ENCODE data around the gene CABP7. TPM values are rescaled to one million over a fixed set of nuclear protein-coding genes. Genes with fewer than 3 reads are reported as not detected.

CABP7 gene
- total RNA-seq, 2 donors from 2014 or later, result not detected

DNA sequence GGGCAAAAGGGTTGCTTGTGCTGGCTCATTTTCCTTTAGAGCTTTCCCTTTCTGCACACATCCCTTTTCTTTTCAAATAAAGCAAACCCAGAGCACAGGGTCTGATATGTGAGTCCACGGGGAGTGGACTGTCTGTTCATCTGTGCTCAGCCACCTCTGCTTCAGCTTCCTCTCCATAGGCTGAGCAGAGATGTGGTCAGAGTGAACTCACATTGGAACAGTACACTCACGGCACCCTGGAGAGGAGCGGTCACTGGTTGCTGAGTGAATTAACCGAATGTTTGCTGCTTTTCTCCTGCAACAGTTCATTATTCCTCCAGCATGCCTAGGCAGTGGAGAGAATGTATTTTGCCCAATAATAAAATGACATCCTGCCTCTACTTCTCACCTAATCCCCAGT, 36.3 kb upstream of the CABP7 start:
- Histone ChIP-seq H3K27ac (no peak overlapping the region), H3K36me3 (peaks cover 35% of the 10 kb centered on the region), H3K27me3 (no peaks in the 10 kb centered on the region), H3K4me3 (no peak overlapping the region), H3K9me3 (no peaks in the 10 kb centered on the region), H3K4me1 (no peaks in the 10 kb centered on the region)
- no peak for DNase-seq (ENCODE audit: low spot score)
- TF ChIP-seq, protein P1, sequence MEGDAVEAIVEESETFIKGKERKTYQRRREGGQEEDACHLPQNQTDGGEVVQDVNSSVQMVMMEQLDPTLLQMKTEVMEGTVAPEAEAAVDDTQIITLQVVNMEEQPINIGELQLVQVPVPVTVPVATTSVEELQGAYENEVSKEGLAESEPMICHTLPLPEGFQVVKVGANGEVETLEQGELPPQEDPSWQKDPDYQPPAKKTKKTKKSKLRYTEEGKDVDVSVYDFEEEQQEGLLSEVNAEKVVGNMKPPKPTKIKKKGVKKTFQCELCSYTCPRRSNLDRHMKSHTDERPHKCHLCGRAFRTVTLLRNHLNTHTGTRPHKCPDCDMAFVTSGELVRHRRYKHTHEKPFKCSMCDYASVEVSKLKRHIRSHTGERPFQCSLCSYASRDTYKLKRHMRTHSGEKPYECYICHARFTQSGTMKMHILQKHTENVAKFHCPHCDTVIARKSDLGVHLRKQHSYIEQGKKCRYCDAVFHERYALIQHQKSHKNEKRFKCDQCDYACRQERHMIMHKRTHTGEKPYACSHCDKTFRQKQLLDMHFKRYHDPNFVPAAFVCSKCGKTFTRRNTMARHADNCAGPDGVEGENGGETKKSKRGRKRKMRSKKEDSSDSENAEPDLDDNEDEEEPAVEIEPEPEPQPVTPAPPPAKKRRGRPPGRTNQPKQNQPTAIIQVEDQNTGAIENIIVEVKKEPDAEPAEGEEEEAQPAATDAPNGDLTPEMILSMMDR (IDR thresholded peaks at IDR 0.05), result no peak

DNA sequence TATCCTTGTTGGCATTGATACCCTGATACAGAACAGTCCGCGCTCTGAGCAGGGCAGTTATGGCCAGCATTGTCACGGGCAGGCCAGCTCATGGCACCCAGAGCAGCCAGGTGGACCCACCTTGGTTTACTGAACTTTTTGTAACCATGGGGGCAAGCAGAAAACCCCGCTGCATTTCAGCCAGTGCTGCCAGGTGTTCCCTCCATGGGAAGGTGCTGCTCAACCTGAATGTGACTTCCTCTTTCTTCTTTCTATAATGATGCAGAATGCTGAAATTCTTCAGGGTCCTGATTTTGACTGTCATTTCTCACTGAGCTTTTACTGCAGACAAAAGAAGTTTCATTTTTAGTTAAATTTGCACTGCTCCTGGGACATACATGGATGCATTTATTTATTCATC, 35.6 kb upstream of the CABP7 start:
- Histone ChIP-seq H3K27me3 (no peaks in the 10 kb centered on the region), H3K36me3 (peaks cover 28% of the 10 kb centered on the region), H3K27ac (no peak overlapping the region), H3K4me3 (no peak overlapping the region), H3K4me1 (no peaks in the 10 kb centered on the region), H3K9me3 (no peaks in the 10 kb centered on the region)
- DNase-seq (ENCODE audit: low spot score), result no peak
- TF ChIP-seq, protein P1 (IDR thresholded peaks at IDR 0.05), result no peak

DNA sequence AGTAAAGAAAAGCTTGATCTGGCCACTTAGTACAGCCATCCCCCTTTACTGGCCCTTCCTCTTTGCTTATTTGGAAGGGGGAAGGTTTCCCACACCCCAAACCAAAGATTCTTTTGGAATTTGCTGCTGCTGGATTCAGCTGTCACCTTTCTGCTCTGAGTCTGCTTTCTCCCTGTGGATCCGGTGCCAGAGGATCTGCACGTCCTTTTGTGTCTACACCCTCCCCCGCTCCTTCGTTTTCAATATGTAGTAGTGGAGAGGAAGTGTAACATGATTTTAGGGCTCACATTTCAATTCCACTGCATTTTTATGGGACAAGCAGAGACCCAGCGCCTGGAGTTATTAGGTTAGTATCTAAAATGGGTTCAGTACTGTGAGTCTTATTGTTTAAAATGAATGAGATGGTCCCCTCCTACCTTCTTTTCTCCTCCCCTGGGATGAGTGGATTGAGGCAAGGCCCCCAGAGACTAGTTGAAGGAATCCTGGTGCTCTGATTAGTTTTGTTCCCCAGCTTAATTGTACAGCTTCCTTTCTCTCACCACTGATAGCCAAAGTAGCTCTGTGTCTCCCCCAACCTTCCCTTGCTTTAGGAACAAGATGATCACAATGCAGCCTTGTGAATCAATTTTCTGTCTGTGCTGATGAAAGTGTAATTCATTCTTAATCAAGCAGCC, 30.5 kb upstream of the CABP7 start:
- H3K27ac ChIP-seq, result no peak overlapping the region
- TF ChIP-seq, protein P1 (IDR thresholded peaks at IDR 0.05), result no peak
- H3K36me3 ChIP-seq, result no peaks in the 10 kb centered on the region

DNA sequence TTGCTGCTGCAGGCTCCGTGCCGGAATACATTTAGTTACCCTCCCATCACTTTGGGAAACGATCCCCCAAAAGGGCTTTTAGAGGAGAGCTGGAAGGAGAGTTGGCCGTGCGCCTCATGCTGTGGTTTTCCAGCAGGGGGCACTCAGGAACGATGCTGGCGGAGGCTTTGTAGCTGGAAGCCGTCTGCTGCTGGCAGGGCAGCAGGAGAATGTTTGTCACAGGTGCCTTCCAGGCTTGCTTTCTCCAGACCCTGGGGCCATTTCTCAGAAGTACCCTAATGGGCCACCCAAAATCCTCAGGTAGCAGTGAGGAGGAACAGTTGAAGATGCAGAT, 30.0 kb upstream of the CABP7 start:
- Histone ChIP-seq H3K36me3 (peaks cover 3% of the 10 kb centered on the region), H3K27ac (no peak overlapping the region), H3K27me3 (no peaks in the 10 kb centered on the region), H3K4me1 (no peaks in the 10 kb centered on the region), H3K4me3 (no peak overlapping the region), H3K9me3 (no peaks in the 10 kb centered on the region)
- no peak for DNase-seq (ENCODE audit: low spot score)
- TF ChIP-seq, protein P1 (IDR thresholded peaks at IDR 0.05), result peak; percentile 52 to 80

More for the DNA sequence above, 30.5 kb upstream of the CABP7 start:
- Histone ChIP-seq H3K27me3 (no peaks in the 10 kb centered on the region), H3K4me3 (no peak overlapping the region), H3K4me1 (no peaks in the 10 kb centered on the region), H3K9me3 (no peaks in the 10 kb centered on the region)
- no peak for DNase-seq (ENCODE audit: low spot score)

DNA sequence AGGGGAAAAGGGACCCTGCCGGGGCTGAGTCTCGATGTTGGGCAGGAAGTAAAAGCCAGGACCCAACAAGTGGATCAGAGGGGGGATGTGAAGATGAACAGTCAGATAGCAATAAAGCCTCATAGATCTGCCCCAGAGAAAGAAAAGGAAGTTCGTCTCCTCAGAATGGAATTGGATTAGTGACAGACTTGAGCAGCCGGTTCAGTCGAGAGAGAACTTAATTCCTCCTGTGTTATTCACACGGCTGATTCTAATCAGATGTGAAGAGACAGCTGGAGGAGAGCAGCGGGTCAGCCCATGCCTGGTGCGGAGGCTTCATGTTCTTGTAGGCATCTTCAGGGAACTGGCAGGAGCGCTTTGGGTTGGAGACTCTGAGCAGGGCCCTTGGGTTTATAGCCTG, 29.3 kb upstream of the CABP7 start:
- DNase-seq (ENCODE audit: low spot score), result no peak
- TF ChIP-seq, protein P1 (IDR thresholded peaks at IDR 0.05), result no peak
- Histone ChIP-seq H3K4me1 (no peaks in the 10 kb centered on the region), H3K27me3 (no peaks in the 10 kb centered on the region), H3K4me3 (no peak overlapping the region), H3K36me3 (peaks cover 9% of the 10 kb centered on the region), H3K9me3 (no peaks in the 10 kb centered on the region), H3K27ac (no peak overlapping the region)
